HG02678 (cell line): ENCODE data around the gene MMAA.
"Not testable (repeated sequence)": the region's sequence is repeated elsewhere in the genome, so short reads cannot be mapped to it uniquely, and the experiment has no call there.

ENCODE experiments used
- ATAC-seq: cut with Tn5 transposase; IDR thresholded peaks from one replicate; pipeline ENCODE4 v1.9.1; 2021; ENCODE audit warnings: mild to moderate bottlenecking, moderate library complexity; ENCODE audit not compliant: unreplicated experiment

Gene MMAA

DNA sequence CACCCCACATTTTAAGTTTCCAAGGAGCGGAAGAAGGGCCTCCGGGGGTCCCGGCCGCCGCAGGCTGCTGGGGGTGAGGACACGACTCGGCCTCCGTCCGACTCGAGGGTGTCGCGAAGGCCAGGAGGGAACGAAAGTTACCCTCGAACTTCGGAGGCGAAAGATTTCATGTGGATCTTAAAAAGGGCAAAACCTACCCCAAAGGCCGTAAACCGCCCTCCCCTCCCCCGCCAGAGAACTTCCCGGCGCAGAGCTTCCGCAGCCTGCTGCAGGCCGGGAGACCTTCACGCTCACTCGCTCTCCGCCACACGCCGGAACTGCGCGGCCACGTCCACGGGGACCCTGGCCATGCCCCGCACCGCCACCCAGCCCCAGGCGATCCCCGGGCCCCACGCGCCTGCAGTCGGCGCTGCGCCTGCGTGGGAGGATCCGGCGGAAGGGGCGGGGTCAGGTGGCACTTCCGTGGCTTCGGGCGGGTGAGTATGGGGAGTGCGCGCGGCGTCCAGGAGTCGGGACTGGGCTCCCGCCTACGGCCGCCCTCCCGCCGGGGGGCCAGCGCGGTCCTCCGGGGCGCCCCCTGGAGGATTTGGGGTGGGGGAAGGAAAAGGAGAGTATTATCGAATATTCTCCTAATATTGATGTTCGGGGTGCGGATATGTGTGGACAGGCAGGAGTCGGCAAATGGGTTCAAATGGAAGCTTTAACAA, at the start of gene MMAA:
Gene MMAA (plus strand): TSS at position 454 of the 707 bp plus-strand sequence. CDS start 19,755 bp downstream, outside the sequence.
- ATAC-seq, result peak; percentile 86

GRCh38 chr4:145574546-145574945, 44.6 kb upstream of the MMAA start:
- not testable (repeated sequence) for ATAC-seq

- ATAC-seq, result no peak
These were observed 38.3 kb upstream of the MMAA start for GRCh38 chr4:145580906-145581305.

DNA sequence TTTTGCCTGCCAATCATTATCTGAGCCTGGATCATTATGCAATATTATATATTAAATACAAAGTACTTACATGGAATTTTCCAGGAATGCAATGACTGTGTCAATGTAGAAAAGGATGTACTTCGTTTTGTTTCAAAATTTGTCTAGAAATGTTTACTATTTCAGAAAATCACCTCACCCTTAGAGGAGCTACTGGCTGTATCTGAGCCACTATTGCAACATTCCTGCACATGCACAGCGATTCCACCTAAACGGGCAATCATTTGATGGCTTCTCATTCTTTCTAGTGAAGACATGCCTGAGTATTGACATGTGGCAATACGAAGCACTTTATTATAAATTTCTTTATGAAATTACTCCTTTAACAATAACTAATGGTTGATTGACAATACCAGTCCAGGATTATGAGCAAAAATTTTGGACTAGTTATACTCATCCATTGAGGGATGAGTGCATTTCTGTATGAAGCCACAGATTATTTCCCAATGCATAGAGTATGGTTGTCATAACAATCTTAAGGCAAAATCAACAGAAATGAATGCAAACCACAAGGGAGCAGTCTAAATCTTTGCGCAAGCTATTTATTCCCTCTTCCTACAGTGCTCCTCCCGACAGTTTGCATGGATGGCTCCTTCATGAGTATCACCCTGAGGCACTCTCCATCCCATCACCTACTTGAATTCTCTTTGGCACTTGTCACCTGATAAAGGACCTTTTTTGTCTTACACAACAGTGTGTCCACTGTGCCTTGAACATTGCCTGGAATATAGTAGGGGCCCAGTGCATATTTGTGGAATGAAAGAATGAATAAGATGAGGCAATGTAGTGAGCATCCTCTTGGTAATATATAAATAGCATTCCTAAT, 35.8 kb upstream of the MMAA start:
- no peak for ATAC-seq

DNA sequence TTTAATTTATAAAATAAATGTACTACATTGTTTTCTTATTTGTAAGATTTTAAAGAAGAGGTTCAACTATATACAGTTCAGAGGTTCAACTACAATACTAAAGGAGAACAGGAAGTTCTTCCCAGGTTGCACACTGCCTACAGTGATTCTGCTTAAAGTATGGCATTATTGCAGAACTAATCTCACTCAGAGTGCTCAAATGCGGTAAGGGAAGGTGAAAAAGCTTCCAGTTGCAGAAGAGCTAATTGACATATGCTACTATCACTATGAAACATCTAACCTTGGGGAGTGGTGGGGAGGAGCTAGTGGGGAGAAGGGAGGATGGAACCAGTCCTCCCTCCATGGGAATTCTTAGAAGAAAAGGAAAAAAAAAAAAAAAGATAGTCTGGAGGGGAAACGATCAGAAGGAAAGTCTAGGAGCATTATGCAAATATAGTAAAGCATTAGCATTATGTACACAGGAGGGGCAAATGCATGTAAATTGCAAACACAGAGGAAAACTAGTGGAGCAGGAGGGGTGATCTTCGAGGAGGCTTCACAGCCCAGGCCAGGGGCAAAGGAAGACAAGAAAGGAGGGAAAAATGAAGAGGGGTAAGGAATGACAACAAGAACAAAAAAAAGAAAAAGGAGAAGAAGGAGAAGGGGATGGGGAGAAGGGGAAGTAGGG, 32.0 kb upstream of the MMAA start:
- no peak for ATAC-seq

DNA sequence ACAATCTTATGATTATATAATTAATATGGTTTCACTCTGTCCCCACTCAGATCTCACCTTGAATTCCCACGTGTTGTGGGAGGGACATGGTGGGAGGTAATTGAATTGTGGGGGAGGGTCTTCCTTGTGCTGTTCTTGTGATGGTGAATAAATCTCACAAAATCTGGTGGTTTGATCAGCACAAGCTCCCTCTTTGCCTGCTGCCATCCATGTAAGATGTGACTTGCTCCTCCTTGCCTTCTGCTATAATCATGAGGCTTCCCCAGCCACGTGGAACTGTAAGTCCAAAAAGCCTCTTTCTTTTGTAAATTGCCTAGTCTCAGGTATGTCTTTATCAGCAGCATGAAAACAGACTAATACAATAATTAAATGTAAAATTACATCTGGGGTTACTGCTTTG, 29.8 kb upstream of the MMAA start:
- not testable (repeated sequence) for ATAC-seq

DNA sequence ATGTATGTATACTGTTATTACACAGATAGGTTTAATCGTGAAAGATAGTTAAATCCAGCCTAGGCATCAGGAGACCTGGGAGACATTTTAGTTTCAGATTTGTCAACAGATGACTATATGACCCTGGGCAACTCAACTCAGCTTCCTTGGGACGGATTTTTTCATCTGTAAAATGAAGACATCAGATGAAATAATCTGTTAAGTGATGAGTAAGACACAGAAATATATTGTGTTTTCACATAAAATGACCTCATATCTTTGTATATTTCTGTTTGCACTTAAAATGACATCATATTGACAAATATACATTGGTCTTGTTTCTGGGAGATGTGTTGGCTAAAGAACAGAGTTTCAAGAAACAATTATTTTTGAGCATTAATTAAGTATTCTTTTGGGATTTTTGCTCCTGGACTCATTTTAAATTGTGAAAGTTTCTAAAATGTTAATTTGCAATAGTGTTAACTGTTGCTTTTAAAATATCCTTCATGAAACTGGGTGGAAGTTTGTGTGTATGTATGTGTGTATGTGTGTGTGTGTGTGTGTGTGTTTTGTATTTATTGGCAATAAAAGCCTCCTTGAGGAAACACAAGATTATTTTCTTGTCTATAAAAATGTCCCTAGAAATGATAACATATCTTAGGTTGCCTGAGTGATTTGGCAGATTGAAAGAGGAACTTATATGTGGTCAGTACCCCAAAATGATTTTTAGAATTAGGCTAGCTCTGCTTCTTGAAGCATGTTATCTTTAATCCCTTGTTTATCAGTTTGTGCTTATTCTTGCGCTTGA, 29.1 kb upstream of the MMAA start:
- ATAC-seq, result no peak

GRCh38 chr4:145602129-145602760, 16.9 kb upstream of the MMAA start:
- no peak for ATAC-seq

DNA sequence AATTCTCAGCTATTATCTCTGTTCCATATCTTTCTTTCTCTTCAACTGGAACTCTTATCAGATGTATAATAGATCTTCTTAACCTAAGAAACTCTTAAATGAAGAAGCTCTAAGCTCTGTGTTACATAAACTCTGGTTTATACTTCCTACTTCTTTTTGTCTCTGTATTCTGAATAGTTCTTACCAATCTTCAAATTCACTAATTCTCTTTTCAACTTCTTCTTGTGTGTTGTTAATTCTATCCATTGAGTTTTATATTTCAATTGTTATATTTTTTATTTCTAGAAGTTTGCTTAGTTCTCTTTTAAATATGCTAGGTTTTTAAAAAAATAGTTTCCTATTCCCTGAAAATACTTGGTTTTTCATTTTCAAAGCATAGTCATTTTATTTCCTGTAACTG, 13.2 kb upstream of the MMAA start:
- no peak for ATAC-seq

GRCh38 chr4:145609481-145610427, 9.4 kb upstream of the MMAA start:
- ATAC-seq, result peak; percentile 62

DNA sequence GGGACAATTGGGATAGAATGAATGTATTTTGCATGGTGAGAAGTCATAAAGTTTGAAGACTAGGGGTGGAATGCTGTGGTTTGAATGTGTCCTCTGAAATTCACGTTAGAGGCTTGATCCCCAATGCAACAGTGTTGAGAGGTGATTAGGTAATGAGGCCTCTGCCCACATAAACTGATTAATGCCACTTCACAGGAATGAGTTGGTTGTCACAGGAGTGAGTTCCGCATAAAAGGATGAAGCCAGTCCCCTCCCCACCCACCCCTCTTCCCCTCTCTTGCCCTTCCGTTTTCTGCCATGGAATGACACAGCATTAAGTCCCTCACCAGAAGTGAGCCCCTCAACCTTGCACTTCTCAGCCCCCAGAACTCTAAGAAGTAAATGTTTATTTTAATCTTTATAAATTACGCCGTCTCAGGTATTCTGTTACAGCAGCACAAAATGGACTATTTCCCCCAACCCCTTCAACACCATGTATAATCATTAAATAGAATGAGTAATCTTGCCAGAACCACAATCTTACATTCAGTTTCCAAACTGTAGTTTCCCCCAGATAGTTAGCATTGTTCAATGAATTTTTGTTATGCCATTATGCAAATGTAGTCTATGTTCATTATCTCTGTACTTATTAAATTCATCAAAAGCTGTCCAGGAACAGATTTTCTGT, 5.5 kb upstream of the MMAA start:
- peak; percentile 72 for ATAC-seq

GRCh38 chr4:145614233-145614610, 5.0 kb upstream of the MMAA start:
- ATAC-seq, result no peak

DNA sequence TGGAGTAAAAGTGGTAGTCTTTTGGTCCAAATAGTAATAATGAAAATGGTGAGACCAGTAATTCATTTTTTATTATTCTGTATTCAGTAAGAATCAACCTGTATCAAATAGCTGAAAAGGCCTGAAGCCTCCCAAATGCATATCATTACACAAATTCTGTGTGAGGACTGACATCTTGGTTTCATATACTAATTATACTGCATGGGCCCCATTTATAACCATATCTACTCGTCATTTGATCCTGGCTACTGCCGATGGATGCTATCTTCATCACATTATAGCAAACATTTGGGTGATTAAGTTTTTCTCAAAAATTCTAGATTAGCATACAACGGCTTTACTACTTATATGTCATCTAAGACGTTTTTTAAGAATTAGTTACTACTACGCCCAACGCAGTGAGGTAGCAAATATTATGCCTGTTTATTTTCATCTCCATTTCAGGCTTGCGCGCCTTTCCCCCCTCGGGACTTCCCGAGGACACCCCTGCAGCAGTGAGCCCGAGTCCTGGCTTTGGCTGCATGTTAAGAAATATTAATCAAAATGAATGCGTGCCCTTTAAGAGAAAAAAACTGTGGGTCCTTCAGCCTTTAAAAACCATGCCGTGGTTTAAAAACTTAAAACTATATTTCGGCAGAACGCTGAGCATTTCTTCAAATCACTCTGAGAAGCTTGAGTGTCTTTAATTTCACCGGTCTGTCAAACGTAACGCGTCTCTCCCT, 814 bp upstream of the MMAA start:
- no peak for ATAC-seq

DNA sequence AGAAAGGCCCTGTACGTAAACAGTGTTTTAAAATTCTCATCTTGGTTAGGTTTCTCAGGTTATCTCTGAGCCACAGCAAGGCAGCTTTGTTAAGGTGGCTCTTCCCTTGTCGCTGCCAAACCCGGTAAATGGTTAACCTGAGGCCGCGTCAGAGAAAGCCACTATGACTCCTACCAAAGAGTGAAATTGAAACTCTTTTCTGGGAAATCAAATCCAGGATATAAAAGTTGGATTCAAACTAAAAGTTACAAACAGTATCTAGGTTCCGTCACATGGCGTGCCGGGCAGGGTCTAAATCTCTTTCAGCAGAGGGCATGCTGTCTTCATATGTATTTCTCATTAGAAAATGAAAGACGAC, 433 bp downstream of the MMAA start:
- ATAC-seq, result peak; percentile 45

DNA sequence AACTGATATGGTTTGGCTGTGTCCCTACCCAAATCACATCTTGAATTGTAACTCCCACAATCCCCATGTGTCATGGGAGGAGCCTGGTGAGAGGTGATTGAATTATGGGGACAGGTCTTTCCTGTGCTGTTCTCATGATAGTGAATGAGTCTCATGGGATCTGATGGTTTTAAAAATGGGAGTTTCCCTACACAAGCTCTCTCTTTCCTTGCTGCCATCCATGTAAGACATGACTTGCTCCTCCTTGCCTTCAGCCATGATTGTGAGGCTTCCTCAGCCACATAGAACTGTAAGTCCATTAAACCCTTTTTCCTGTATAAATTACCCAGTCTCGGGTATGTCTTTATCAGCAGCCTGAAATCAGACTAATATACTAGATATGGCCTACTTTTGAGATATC, 2.9 kb downstream of the MMAA start:
- ATAC-seq, result not testable (repeated sequence)

DNA sequence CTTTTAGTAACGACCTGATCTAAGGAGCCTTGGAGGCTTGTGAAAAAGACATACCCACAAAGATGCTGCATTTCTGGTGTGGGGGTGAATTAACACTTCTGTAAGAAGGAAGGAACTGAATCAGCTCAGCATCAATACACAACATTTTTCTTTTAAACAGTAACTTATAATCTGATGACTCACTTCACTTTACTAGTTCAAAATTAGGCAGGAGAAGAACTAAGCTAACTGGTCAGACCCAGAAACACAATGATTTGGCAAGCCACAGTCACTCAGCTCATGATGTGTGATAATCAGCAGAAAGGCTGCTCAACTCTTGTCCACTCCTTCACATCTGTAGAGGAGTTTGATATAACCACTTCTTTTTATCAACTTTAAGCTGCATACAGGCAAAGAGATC, 4.6 kb downstream of the MMAA start:
- ATAC-seq, result peak; percentile 23

DNA sequence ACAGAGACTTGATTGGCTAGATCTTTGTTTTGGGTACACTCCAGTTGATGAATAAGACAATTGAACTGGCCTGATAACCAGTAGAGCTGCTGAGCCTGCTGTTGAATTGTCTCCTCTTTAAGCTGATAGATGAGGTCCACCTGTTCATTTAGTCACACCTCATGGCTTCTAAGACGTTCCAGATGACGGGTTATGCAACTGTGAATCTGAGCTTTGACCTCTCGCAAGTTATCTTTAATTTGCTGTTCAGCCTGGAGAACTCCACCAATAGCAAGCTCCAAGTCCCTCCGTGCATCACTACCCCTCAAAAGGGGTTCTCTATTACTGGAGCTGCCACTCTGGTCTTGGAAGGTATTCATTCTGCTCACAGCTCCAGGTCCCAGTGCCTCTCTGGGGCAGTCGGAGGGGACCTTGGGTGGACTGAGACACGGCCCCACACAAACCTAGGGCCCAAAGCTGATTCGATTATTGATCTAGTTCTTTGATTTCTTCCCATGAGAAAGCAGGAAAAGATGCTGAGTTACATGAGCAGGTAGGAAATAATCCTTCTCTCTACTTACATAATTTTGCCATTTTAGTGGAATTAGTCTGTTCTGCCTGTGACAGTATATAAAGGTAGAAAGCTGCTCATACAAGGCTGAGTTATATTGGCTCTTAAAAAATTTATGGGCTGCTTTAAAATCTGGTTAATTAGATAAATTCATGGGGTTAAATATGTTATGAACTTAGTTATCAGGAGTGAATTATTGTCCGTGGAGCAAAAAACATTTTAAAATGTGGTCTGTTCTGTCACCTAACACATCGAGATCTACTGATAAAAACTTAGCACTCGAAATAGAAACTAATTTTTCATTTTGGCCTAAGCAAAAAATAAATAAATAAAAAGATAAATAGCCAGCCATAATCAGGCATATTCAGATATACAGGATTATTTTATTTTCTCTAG, 6.8 kb downstream of the MMAA start:
- peak; percentile 58 for ATAC-seq
